GM12874 (cell line): ENCODE data around the gene ZNF655.
A peak's percentile ranks its signal among the peaks of the same experiment; 100 is the strongest.

ENCODE experiments used
- TF ChIP-seq, protein P1 (sequence below): IDR thresholded peaks from 2 replicates; pipeline ENCODE4 v1.5.1; 2011; ENCODE audit warnings: low read depth, mild to moderate bottlenecking, control low read depth, low read length, moderate library complexity; ENCODE audit not compliant: insufficient read depth

ZNF655 gene

DNA sequence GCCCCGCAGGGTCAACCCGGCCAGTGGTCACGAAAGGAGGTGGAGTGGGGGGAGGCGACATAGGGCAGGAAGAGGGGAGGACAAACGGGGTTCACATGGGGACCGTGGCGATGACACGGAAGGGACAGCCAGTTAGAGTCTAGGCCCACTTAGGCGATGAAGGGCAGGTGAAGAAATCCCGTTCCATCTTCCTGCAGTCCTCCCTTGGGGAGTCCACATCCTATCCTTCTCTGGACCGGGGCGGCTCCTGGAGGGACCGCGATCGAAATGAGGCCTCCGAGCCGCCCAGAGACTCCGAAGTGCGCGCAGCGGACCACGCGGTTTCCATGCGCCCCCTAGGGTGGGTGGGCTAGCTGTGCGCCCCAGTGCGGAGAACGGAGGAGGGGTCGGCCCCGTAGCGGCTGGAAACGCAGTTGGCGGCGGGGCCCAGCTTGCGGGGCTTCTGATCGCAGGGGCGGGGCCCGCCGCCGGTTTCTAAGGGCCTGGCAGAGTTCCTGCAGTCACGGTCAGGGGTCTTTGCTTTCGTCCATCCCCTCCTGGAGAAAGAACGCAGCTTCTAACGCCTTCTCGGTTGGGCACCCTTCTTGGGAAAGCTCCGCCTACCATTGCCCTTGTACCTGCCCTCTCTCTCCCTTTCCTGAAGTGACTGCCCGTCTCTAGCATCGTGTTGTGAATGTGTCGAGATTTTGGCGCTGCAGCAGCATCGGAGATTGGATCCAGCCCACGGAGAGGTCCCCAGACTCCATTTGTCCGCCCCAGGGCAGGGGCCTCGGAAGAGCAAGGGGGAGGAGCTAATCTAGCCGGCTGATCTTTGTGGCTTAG, 21.7 kb downstream of the ZNF655 start:
- TF ChIP-seq, protein P1, sequence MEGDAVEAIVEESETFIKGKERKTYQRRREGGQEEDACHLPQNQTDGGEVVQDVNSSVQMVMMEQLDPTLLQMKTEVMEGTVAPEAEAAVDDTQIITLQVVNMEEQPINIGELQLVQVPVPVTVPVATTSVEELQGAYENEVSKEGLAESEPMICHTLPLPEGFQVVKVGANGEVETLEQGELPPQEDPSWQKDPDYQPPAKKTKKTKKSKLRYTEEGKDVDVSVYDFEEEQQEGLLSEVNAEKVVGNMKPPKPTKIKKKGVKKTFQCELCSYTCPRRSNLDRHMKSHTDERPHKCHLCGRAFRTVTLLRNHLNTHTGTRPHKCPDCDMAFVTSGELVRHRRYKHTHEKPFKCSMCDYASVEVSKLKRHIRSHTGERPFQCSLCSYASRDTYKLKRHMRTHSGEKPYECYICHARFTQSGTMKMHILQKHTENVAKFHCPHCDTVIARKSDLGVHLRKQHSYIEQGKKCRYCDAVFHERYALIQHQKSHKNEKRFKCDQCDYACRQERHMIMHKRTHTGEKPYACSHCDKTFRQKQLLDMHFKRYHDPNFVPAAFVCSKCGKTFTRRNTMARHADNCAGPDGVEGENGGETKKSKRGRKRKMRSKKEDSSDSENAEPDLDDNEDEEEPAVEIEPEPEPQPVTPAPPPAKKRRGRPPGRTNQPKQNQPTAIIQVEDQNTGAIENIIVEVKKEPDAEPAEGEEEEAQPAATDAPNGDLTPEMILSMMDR: 0 out of 2 replicates have a peak, but pooled peaks have one; percentile 32

DNA sequence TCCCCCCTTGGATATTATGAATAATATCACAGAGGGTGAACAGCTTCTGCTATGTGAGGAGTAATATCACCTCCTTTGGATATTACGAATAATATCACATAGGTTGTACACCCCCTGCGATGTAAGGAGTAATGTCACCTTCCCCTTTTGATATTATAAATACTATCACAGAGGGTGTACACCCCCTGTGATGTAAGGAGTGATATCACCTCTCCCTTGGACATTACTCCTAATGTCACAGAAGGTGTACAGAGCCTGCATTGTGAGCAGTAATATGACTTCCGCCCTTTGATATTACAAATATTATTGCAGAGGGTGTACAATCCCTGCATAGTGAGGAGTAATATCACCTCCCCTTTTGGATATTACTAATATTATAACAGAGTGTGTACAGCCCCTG, 30.4 kb downstream of the ZNF655 start:
- TF ChIP-seq, protein P1: no peak

DNA sequence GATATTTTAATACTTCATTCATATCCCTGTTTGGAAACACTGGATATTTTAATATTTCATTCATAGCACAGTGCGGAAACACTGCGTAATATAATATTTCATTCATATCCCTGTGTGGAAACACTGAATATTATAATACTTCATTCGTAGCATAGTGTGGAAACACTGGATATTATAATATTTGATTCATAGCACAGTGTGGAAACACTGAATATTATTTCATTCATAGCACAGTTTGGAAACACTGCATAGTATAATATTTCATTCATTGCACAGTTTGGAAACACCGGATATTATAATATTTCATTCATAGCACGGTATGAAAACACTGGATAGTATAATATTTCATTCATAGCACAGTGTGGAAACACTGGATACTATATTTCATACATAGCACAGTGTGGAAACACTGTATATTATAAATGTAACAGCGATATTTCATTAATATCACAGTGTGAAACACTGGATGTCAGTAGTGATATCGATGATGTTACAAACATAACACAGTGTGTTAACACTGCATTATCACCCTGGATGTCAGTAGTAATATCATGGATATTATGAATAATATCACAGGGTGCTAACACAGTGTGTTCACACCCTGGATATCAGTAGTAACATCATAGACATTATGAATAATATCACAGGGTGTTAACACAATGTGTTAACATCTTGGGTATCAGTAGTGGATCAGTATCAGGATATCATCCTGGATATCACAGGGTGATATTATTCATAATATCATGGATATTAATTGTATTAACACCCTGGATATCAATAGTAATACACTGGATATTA, 36.7 kb downstream of the ZNF655 start:
- TF ChIP-seq, protein P1: no peak

DNA sequence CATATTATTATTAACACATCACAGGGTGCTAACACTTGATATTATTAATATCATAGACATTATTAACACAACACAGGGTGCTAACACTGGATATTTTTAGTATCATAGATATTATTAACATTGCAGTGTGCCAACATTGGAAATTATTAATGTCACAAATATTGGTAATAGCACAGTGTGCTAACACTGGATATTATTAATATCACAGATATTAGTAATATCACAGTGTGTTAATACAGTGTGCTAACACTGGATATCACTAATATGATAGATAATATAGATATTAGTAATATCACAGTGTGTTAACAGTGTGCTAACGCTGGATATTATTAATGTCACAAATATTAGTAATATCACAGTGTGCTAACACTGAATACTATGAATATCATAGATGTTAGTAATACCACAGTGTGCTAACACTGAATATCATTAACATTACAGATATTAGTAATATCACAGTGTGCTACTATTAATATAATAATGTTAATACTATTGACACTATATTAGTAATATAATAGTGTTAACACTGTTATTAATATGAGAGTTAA, 38.0 kb downstream of the ZNF655 start:
- TF ChIP-seq, protein P1: no peak

DNA sequence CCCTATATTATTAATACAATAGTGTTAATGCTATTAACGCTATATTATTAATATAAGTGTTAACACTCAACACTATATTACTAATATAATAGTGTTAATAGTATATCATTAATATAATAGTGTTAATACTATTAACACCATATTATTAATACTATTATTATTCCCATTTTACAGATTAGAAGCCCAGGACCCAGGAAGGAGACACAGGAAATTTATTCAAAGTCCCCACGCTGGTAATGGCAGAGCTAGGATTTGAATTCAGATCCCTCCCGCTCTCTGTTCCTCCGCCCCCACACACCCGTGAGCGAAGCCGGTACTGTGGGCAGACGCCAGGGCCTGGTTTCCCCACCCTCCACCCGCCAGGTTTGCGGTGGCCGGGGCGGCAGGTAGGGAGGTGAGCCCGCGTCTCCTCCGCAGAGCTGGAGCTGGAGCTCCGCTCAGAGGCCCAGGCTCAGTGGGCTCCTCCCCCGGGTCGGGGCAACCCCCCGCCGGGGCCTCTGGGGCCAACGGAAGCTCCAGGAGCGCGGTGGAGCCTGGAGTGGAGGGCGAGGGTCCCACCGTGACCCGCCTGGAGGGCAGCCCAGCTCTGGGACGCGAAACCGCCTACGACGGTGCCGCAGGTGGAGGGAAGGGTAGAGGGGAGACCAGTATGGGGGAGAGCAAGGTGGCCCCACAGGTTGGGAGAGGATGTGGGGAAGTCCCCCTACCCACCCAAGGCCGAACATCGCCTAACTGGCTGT, 39.5 kb downstream of the ZNF655 start, which contains the start of gene TMEM225B:
Gene TMEM225B (plus strand): TSS at position 506 of the 740 bp plus-strand sequence. CDS start 6,122 bp downstream, outside the sequence.
- TF ChIP-seq, protein P1: no peak

DNA sequence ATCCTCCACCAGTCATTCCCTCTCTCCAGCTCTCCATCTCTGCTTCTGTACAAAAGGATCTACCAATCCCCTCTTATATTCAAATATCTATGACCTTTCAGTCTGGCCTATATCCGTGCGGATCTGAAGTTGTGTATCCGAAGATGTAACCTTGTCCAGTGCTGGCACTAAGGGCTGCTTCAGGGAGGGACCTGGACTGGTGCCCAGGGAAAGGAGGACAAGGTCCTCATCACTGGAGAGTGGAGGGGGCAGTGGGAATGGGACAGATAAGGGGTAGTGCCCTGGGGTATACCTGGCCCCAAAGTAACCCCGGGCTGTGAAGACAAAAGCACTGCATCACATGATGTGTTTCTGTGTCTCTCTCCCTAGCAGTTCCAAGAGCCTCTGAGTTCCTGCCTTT, 41.4 kb downstream of the ZNF655 start:
- TF ChIP-seq, protein P1: no peak
